Measurements from ENCODE around the gene NRG2.

NRG2 gene

GRCh38 chr5:140025736-140026135, 17.4 kb downstream of the NRG2 start:
- no peak for TF ChIP-seq CTCF (conservative IDR thresholded peaks at IDR 0.05; ENCODE audit: control insufficient read depth, insufficient read depth, low read depth, low read length)
- no peak for DNase-seq (ENCODE audit: low read depth)
- H3K4me3 ChIP-seq (ENCODE audit: control insufficient read depth, low read depth, low read length): no peak overlapping the region

- TF ChIP-seq CTCF (conservative IDR thresholded peaks at IDR 0.05; ENCODE audit: control insufficient read depth, insufficient read depth, low read depth, low read length): no peak
- no peak for DNase-seq (ENCODE audit: low read depth)
- H3K4me3 ChIP-seq (ENCODE audit: control insufficient read depth, low read depth, low read length): no peak overlapping the region
Measured at GRCh38 chr5:140024928-140025327, 18.2 kb downstream of the NRG2 start.

GRCh38 chr5:140023611-140024191, 19.4 kb downstream of the NRG2 start:
- TF ChIP-seq CTCF (conservative IDR thresholded peaks at IDR 0.05; ENCODE audit: control insufficient read depth, insufficient read depth, low read depth, low read length): no peak
- DNase-seq (ENCODE audit: low read depth): no peak

GRCh38 chr5:140020601-140021177, 22.4 kb downstream of the NRG2 start:
- no peak overlapping the region for H3K4me3 ChIP-seq (ENCODE audit: control insufficient read depth, low read depth, low read length)
- TF ChIP-seq CTCF (conservative IDR thresholded peaks at IDR 0.05; ENCODE audit: control insufficient read depth, insufficient read depth, low read depth, low read length): no peak
- DNase-seq (ENCODE audit: low read depth): peak; percentile 13

More at GRCh38 chr5:140023611-140024191, 19.4 kb downstream of the NRG2 start:
- H3K4me3 ChIP-seq (ENCODE audit: control insufficient read depth, low read depth, low read length): no peak overlapping the region

GRCh38 chr5:140018920-140019644, 24.0 kb downstream of the NRG2 start:
- no peak for TF ChIP-seq CTCF (conservative IDR thresholded peaks at IDR 0.05; ENCODE audit: control insufficient read depth, insufficient read depth, low read depth, low read length)
- no peak overlapping the region for H3K4me3 ChIP-seq (ENCODE audit: control insufficient read depth, low read depth, low read length)
- no peak for DNase-seq (ENCODE audit: low read depth)

GRCh38 chr5:140018517-140018916, 24.6 kb downstream of the NRG2 start:
- DNase-seq (ENCODE audit: low read depth): no peak
- no peak overlapping the region for H3K4me3 ChIP-seq (ENCODE audit: control insufficient read depth, low read depth, low read length)
- no peak for TF ChIP-seq CTCF (conservative IDR thresholded peaks at IDR 0.05; ENCODE audit: control insufficient read depth, insufficient read depth, low read depth, low read length)

Measured in fibroblast of mammary gland (primary cell).